GM19467 (cell line): Measurements from ENCODE around the gene SH2D3C.
"Not testable (repeated sequence)": the region's sequence is repeated elsewhere in the genome, so short reads cannot be mapped to it uniquely, and the experiment has no call there.

Experiments used
- ATAC-seq: cut with Tn5 transposase; IDR thresholded peaks from one replicate; pipeline ENCODE4 v1.9.1; 2021; ENCODE audit warnings: mild to moderate bottlenecking, moderate library complexity; ENCODE audit not compliant: unreplicated experiment

The SH2D3C gene

DNA sequence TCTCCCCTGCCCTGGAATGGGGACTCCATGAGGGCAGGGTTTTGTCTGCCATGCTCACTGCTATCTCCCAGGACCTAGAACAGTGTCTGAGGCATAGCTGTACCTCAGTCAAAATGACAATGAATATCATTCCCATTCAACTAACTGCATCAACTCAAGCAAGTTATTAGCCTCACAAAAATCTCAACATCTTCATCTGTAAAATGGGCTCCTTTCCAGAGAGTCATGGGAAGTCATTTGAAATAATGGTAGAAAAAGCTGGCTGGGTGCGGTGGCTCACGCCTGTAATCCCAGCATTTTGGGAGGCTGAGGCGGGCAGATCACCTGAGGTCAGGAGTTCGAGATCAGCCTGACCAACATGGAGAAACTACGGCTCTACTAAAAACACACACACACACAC, 9.4 kb downstream of the SH2D3C start:
- ATAC-seq, result no peak

- no peak for ATAC-seq
These were observed 9.8 kb downstream of the SH2D3C start for GRCh38 chr9:127768698-127769097.

GRCh38 chr9:127767909-127768331, 10.5 kb downstream of the SH2D3C start:
- ATAC-seq, result no peak

DNA sequence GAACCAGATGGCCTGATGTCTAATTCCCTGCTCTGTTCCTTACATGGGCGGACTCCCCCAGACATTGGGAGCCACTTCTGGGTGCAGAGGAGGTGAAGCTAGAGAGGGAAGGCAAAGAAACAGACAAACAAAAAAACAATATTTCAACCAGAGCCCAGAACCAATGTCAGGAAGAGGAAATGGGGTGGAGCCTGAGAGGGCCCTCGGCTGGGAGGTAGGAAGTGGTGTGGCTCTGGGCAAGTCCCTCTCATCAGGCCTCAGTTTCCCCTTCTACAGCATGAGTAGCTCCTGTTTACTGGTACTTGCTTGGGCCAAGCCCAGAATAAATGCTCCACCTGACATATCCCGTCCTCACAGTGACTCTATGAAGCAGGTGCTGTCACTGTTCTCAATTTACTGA, 11.1 kb downstream of the SH2D3C start:
- ATAC-seq, result no peak

DNA sequence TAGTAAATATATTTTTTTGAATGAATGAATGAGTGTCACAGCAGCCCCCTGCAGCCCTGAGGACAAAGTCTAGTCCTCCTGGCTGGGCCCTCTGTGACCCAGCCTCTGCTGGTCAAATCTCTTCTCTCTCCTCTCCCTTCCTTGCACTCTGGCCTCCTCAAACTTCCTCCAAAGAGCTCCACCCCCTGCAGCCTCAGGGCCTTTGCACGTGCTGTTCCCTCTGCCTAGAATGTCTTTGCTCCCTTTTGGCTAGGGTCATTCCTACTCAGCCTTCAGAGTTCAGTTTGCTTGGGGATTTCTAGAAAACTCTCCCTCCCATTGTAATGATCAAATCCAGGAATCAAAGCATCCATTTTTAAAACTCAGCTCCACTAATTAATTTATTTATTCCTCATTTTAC, 13.0 kb downstream of the SH2D3C start:
- ATAC-seq, result no peak

DNA sequence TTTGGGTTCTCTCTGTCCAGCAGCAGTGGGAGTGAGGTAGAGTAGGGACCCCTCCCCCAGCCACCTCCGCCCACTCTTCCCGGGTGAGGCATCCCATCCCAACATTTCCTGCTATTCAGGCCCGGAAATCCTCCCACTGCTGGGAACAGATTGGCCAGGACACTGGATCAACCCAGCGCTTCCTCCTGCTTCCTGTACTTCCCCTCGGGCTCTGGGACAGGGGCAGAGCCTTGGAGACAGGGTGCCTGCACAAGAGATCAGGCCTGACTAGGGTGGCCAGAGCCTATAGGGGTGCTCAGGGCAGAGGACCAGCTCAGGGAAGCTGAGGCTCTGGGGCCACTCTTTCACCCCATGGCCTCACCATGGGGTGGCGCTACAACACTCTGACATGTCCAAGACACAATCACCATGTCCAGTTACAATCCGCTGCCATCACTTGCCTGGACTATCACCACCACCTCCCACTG, 14.5 kb downstream of the SH2D3C start:
- ATAC-seq, result no peak

DNA sequence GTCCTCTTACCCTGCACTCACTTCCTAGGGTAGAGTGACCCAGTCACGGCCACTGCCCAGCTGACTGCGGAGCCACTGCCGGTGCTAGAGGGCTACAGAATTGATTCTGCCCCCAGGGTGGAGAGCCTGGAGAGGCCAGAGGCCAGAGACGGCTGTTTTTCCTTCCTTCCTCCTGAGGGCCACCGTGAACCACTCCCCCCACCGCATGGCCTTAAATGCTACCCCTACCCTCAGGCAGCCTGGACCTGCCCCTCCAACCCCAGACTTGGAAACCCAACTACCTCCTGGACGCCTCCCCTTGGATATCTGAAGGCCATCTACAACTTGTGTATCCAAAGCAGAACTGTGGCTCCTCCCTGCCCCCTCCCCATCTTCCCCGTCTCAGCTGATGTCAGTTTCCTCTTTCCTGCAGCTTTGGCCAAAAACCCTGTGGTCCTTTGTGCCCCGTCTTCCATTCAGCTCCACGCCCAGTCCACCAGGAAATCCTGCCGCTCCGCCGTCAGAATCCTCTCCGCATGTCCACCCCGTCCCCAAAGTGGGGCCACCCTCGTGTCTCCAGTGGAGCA, 16.3 kb downstream of the SH2D3C start:
- ATAC-seq, result no peak

DNA sequence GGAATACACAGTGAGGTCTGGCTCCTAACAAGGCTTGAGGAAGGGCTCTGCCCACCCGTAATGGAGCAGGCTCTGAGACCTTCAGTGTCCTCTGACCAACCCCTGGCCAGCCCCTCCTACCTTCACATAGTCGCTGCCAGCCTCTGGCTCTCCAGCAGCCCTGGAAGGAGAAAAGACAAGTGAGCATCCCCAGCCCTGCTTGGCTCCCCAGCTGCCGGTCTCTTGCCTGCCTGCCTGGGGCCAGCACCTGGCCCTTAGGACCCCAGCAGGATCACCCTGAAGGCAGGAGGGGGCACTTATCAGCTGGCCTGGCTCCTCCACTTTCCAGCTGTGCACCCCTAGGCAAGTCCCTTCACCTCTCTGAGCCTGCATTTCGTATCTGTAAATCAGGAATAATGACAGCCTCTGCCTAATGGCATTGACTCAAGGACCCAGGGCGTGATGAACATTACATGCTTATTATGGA, 16.9 kb downstream of the SH2D3C start:
- no peak for ATAC-seq

- ATAC-seq, result no peak
These were observed 17.4 kb downstream of the SH2D3C start for GRCh38 chr9:127761061-127761460.

- no peak for ATAC-seq
These were observed 19.6 kb downstream of the SH2D3C start for GRCh38 chr9:127758843-127759242.

DNA sequence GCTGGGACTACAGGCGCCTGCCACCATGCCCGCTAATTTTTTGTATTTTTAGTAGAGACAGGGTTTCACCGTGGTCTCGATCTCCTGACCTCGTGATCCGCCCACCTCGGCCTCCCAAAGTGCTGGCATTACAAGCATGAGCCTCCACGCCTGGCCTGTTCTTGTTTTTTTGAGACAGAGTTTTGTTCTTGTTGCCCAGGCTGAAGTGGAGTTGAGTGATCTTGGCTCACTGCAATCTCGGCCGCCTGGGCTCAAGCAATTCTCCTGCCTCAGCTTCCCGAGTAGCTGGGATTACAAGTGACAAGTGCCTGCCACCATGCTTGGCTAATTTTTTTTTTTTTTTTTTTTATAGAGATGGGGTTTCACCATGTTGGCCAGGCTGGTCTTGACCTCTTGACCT, 21.7 kb downstream of the SH2D3C start:
- not testable (repeated sequence) for ATAC-seq

- ATAC-seq, result no peak
These were observed 22.2 kb downstream of the SH2D3C start for GRCh38 chr9:127756233-127756632.

DNA sequence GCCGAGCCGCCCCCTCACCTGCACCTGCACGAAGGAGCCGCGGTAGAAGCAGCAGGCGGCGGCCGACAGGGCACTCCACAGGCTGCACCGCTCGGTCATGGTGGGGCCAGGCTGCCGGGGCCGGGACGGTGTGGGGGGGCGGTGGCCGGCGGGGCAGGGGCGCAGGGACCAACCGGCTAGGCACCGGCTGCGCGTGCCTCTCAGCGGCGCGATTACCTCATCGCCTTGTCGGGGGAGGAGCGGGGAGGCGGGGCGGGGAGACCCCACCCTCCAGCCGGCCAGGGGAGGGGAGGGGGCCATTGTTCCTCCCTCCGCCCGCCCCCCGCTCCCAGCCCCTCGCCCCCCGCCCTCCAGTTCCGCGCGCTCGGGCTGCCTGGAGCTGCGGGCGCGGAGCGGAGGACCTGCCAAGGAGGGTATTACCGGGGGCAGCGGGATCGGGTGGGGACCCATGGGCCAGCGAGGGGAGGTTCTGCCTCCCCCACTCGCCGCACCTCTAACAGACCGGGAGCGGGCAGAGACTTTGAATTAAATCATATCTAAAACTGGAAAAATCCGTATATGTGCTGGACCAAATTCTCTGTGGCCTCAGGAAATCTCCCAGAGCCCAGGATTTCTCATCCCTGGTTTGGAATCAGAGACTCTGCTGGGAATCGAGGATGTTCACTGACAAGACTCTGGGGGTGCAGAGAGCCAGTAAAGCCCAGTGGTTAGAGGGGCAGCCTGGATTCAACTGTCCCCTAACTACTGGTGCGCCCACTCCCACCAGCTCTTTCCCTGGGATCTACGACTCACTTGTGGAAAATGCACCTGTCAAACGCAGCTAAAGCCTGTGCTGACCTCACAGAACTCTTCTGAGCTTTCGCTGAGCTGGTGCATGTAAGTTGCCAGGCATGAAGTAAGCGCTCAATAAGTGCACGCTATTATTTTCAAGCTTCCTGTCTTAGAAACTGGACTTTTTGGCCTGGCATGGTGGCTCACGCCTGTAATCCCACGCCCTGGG, 23.1 kb downstream of the SH2D3C start:
- no peak for ATAC-seq

GRCh38 chr9:127754099-127755060, 24.1 kb downstream of the SH2D3C start:
- ATAC-seq, result no peak

- no peak for ATAC-seq
These were observed 24.8 kb downstream of the SH2D3C start for GRCh38 chr9:127753622-127754021.

DNA sequence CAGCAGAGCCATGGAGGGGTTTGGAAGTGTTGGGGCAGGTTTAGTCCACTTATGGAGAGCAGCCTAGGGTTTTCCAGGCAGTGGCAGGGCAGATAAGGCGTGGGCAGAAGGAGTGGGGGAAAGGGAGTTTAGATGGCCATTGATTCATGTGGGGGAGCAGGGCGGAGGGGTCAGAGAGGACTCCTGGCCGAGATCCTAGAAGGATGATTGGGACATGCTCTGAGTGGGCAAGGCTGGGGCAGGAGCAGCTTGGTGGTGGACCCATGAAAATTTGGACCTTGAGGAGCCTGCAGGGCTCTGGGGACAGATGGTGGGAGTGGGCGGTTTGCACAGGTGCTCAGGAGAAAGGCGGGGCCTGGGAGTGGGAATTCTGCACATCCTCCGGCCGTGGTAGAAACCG, 25.3 kb downstream of the SH2D3C start:
- no peak for ATAC-seq

DNA sequence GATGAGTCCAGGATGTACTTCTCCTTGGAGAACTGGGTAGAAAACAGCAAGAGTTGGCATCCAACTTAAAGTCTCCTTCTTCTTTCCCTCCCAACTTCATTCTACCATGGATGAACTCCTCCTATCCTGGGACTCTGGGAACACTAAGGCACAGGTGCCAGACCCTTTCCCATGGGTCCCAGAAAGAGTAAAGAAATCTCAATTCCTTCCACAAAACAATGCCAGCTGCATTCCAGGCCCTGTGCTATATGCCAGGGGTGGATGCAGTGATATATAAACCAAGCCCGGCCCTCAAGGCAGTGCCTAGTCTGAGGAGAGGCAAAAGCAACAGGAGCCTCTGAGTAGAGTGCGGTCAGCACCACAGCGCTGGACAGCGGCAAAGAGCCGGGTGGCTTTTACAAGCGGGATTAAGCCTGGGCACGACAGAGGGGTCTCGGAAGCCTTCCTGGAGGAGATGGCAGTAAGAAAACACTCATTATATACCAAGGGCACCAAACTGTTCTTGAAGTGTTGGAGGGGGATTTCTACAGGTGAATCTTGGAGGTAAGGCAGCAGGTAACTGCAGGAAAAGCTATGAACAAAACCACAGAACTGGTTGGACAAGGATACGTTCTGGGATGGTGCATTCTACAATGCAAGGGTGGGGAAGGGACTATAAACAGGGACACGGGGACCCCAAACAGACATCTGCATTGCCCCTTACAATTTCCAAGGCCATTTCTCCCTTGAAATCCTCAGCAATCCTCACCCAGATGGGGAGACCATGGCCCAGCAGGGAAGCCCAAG, 27.0 kb downstream of the SH2D3C start:
- no peak for ATAC-seq

DNA sequence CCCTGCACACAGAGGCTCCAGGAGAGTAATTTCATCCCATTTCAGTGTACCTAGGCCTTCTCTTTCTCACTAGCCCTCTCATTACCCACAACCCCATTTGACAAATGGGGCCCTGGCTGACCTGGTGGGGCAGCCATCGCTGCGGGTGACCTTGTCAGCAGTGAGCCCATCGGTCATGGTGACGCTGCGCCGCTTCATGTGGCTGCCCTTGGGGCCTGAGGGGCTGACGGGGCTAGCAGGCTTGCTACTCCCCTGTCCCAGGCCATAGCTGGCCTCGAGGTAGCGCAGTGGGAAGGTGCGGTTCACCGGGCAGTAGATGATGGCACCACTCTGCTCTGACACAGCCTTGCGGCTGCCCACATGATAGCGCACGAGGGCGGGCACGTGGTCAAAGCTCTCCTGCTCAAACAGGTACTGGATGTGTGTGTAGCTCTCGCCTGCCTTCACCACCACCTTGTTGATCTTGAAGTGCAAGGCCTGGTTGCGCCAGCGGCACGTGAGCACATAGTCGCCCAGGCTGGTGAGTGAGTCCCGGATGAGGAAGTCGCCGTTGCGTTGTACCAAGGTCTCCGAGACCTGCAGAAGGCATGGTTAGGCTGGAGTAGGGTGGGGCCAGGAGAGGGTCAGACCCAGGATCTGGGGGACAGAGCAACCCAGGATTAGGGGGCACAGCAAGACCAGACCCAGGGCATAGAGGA, 29.2 kb downstream of the SH2D3C start:
- ATAC-seq, result no peak

- no peak for ATAC-seq
These were observed 31.4 kb downstream of the SH2D3C start for GRCh38 chr9:127746959-127747569.
